Sigmoid colon (tissue), 4 donors: ENCODE measurements around the gene BACH1.

Experiments
- CTCF ChIP-seq, 4 experiments: fragments of 450-650 bp in 3 of 4; fragments of 200-600 bp in 1 of 4; IDR thresholded peaks; one replicate each; pipeline ENCODE4 v1.5.1; 2016 to 2019; ENCODE audit warnings: antibody characterized with exemption in 4 of 4, mild to moderate bottlenecking in 3 of 4, moderate library complexity in 2 of 4
- EP300 ChIP-seq, 4 donors: sonication (generic); formaldehyde crosslinking; IDR thresholded peaks; one replicate each; pipeline ENCODE4 v1.6.1; 2017; ENCODE audit warnings: antibody characterized with exemption in 4 of 4

DNA sequence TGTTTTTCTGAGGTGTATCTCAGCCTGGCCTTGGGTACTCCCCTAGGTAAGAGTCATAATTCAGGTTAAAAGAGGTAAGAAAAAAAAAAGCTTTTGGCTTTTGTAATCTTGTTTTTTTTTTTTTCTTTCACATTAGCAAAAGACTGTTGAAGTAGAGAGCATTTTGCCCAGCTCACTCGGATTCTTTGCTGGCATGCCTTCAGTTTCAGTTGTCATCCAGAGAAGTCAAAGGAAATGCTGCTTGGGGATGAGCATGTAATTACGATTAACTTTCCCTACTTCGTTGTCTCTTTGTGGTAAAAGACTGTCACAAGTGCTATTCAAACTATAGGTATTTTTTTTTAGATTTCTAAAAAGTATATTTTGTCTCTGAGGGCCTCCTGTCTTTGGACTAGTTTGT, 6.3 kb downstream of the BACH1 start:
- TF ChIP-seq CTCF (IDR thresholded peaks at IDR 0.05) (no peak), EP300 (IDR thresholded peaks at IDR 0.05) (no peak)
